ENCODE results near the gene ZNF98. TPM values are rescaled to one million over a fixed set of nuclear protein-coding genes. Genes with fewer than 3 reads are reported as not detected.

ZNF98 gene
- not detected for total RNA-seq

- H3K36me3 Mint-ChIP-seq, result peaks cover 12% of the 10 kb centered on the region
- ATAC-seq (no peak), DNase-seq (ENCODE audit: low spot score) (no peak)
- H3K4me1 Mint-ChIP-seq (ENCODE audit: low read depth in 2 of 2), result no peaks in the 10 kb centered on the region
- H3K27me3 Mint-ChIP-seq, result no peaks in the 10 kb centered on the region
- H3K27ac Mint-ChIP-seq, result no peak within 1 kb of the TSS
- no peak within 1 kb of the TSS for H3K4me3 Mint-ChIP-seq
- peaks cover 9% of the 10 kb centered on the region for H3K9me3 Mint-ChIP-seq
These were observed at the start of gene ZNF98 for GRCh38 chr19:22422211-22422610. ZNF98 (minus strand) TSS chr19:22422346; CDS start chr19:22422224, 122 bp downstream.

- no peak overlapping the region for H3K4me3 Mint-ChIP-seq
- no peak overlapping the region for H3K27ac Mint-ChIP-seq
- H3K27me3 Mint-ChIP-seq, result no peaks in the 10 kb centered on the region
- peaks cover 12% of the 10 kb centered on the region for H3K9me3 Mint-ChIP-seq
- no peak for ATAC-seq
- peaks cover 21% of the 10 kb centered on the region for H3K36me3 Mint-ChIP-seq
- no peaks in the 10 kb centered on the region for H3K4me1 Mint-ChIP-seq (ENCODE audit: low read depth in 2 of 2)
- no peak for DNase-seq (ENCODE audit: low spot score)
These were observed 24.5 kb upstream of the ZNF98 start for GRCh38 chr19:22446605-22447004.

GRCh38 chr19:22438011-22438410 is 15.9 kb upstream of the ZNF98 start:
- ATAC-seq (no peak), DNase-seq (ENCODE audit: low spot score) (no peak)
- H3K9me3 Mint-ChIP-seq, result peaks cover 8% of the 10 kb centered on the region
- no peaks in the 10 kb centered on the region for H3K4me1 Mint-ChIP-seq (ENCODE audit: low read depth in 2 of 2)
- H3K27me3 Mint-ChIP-seq, result no peaks in the 10 kb centered on the region
- H3K27ac Mint-ChIP-seq, result no peak overlapping the region
- H3K4me3 Mint-ChIP-seq, result no peak overlapping the region
- H3K36me3 Mint-ChIP-seq, result peaks cover 6% of the 10 kb centered on the region

GRCh38 chr19:22427960-22428913 is 6.1 kb upstream of the ZNF98 start:
- no peak overlapping the region for H3K27ac Mint-ChIP-seq
- H3K9me3 Mint-ChIP-seq, result no peaks in the 10 kb centered on the region
- H3K27me3 Mint-ChIP-seq, result no peaks in the 10 kb centered on the region
- no peaks in the 10 kb centered on the region for H3K4me1 Mint-ChIP-seq (ENCODE audit: low read depth in 2 of 2)
- ATAC-seq (peak in 1 of 2 donors; percentile 46), DNase-seq (ENCODE audit: low spot score) (no peak)
- peaks cover 12% of the 10 kb centered on the region for H3K36me3 Mint-ChIP-seq
- H3K4me3 Mint-ChIP-seq, result no peak overlapping the region

GRCh38 chr19:22427547-22427946 is 5.4 kb upstream of the ZNF98 start:
- Mint-ChIP-seq H3K4me3 (no peak overlapping the region), H3K9me3 (no peaks in the 10 kb centered on the region), H3K36me3 (peaks cover 12% of the 10 kb centered on the region), H3K4me1 (ENCODE audit: low read depth in 2 of 2) (no peaks in the 10 kb centered on the region), H3K27me3 (no peaks in the 10 kb centered on the region), H3K27ac (no peak overlapping the region)
- DNase-seq (ENCODE audit: low spot score), result no peak
- peak in 1 of 2 donors; percentile 17 for ATAC-seq

GRCh38 chr19:22426901-22427300 is 4.8 kb upstream of the ZNF98 start:
- no peak overlapping the region for H3K27ac Mint-ChIP-seq
- no peaks in the 10 kb centered on the region for H3K9me3 Mint-ChIP-seq
- no peaks in the 10 kb centered on the region for H3K27me3 Mint-ChIP-seq
- H3K36me3 Mint-ChIP-seq, result peaks cover 12% of the 10 kb centered on the region
- no peak overlapping the region for H3K4me3 Mint-ChIP-seq
- H3K4me1 Mint-ChIP-seq (ENCODE audit: low read depth in 2 of 2), result no peaks in the 10 kb centered on the region
- DNase-seq (ENCODE audit: low spot score), result no peak
- ATAC-seq, result no peak

- H3K27ac Mint-ChIP-seq, result no peak overlapping the region
- no peak for DNase-seq (ENCODE audit: low spot score)
- peaks cover 9% of the 10 kb centered on the region for H3K9me3 Mint-ChIP-seq
- H3K4me3 Mint-ChIP-seq, result no peak overlapping the region
- ATAC-seq, result no peak
- H3K4me1 Mint-ChIP-seq (ENCODE audit: low read depth in 2 of 2), result no peaks in the 10 kb centered on the region
- peaks cover 12% of the 10 kb centered on the region for H3K36me3 Mint-ChIP-seq
- no peaks in the 10 kb centered on the region for H3K27me3 Mint-ChIP-seq
These were observed 349 bp downstream of the ZNF98 start for GRCh38 chr19:22421797-22422196.

- ATAC-seq, result no peak
- no peaks in the 10 kb centered on the region for H3K27me3 Mint-ChIP-seq
- H3K9me3 Mint-ChIP-seq, result peaks cover 6% of the 10 kb centered on the region
- no peak overlapping the region for H3K27ac Mint-ChIP-seq
- H3K4me1 Mint-ChIP-seq (ENCODE audit: low read depth in 2 of 2), result no peaks in the 10 kb centered on the region
- DNase-seq (ENCODE audit: low spot score), result no peak
- no peaks in the 10 kb centered on the region for H3K36me3 Mint-ChIP-seq
- no peak overlapping the region for H3K4me3 Mint-ChIP-seq
These were observed 67.5 kb downstream of the ZNF98 start for GRCh38 chr19:22354665-22355064.

Other genes starting within 250 kb of the ZNF98 start
- not detected for gene ZNF676, start 225.4 kb downstream of the ZNF98 start, total RNA-seq
- gene ZNF729, start 135.9 kb downstream of the ZNF98 start, total RNA-seq, result not detected
- gene ZNF492, start 212.0 kb upstream of the ZNF98 start, total RNA-seq, result 1 to 10 TPM in 1 of 2 donors, under 1 TPM in 1; 0.55 to 1.4 TPM